T-helper 2 cell treated with Interferon-gamma antibody and Interleukin-4, amounts not matched to agents 5 μg/mL and 100 μg/mL, for 36 hours (primary cell): ENCODE results near the gene PRSS35.

ENCODE experiments used
- DNase-seq: peaks from one replicate; pipeline ENCODE4 v3.0.0; 2021; ENCODE audit warnings: low spot score
- H3K27ac Mint-ChIP-seq: one replicate; pipeline ENCODE4 v1.8.0; 2021; ENCODE audit warnings: mild to moderate bottlenecking, mixed read lengths
- H3K27me3 Mint-ChIP-seq: one replicate; pipeline ENCODE4 v1.8.0; 2021; ENCODE audit warnings: low read depth, mixed read lengths
- H3K36me3 Mint-ChIP-seq: one replicate; pipeline ENCODE4 v1.8.0; 2021; ENCODE audit warnings: low read depth, mixed read lengths
- H3K4me1 Mint-ChIP-seq: one replicate; pipeline ENCODE4 v1.8.0; 2021; ENCODE audit warnings: low read depth, mixed read lengths
- H3K4me3 Mint-ChIP-seq: one replicate; pipeline ENCODE4 v1.8.0; 2022; ENCODE audit warnings: mild to moderate bottlenecking, moderate library complexity, mixed read lengths
- H3K9me3 Mint-ChIP-seq: one replicate; pipeline ENCODE4 v1.8.0; 2021; ENCODE audit warnings: mixed read lengths

PRSS35 gene

GRCh38 chr6:83488861-83489260 lies 23.5 kb upstream of the PRSS35 start:
- DNase-seq, result no peak
- Mint-ChIP-seq H3K4me1 (no peaks in the 10 kb centered on the region), H3K9me3 (no peaks in the 10 kb centered on the region), H3K36me3 (no peaks in the 10 kb centered on the region), H3K27me3 (no peaks in the 10 kb centered on the region), H3K4me3 (no peak overlapping the region), H3K27ac (no peak overlapping the region)

- H3K4me3 Mint-ChIP-seq, result no peak overlapping the region
- H3K4me1 Mint-ChIP-seq, result no peaks in the 10 kb centered on the region
- no peaks in the 10 kb centered on the region for H3K9me3 Mint-ChIP-seq
- DNase-seq, result no peak
- no peak overlapping the region for H3K27ac Mint-ChIP-seq
- H3K27me3 Mint-ChIP-seq, result no peaks in the 10 kb centered on the region
- no peaks in the 10 kb centered on the region for H3K36me3 Mint-ChIP-seq
Observed at GRCh38 chr6:83490217-83490807, 22.0 kb upstream of the PRSS35 start.

- H3K4me1 Mint-ChIP-seq, result no peaks in the 10 kb centered on the region
- DNase-seq, result no peak
- H3K9me3 Mint-ChIP-seq, result no peaks in the 10 kb centered on the region
- no peaks in the 10 kb centered on the region for H3K27me3 Mint-ChIP-seq
- H3K27ac Mint-ChIP-seq, result no peak overlapping the region
- H3K36me3 Mint-ChIP-seq, result no peaks in the 10 kb centered on the region
- H3K4me3 Mint-ChIP-seq, result no peak overlapping the region
Observed at GRCh38 chr6:83505356-83505755, 7.0 kb upstream of the PRSS35 start.

GRCh38 chr6:83509441-83509840 lies 2.9 kb upstream of the PRSS35 start:
- no peaks in the 10 kb centered on the region for H3K36me3 Mint-ChIP-seq

GRCh38 chr6:83510791-83511190 lies 1.5 kb upstream of the PRSS35 start:
- no peak overlapping the region for H3K27ac Mint-ChIP-seq
- H3K9me3 Mint-ChIP-seq, result no peaks in the 10 kb centered on the region
- no peak overlapping the region for H3K4me3 Mint-ChIP-seq
- DNase-seq, result no peak
- no peaks in the 10 kb centered on the region for H3K36me3 Mint-ChIP-seq
- no peaks in the 10 kb centered on the region for H3K4me1 Mint-ChIP-seq
- H3K27me3 Mint-ChIP-seq, result peaks cover 34% of the 10 kb centered on the region

More at GRCh38 chr6:83509441-83509840, 2.9 kb upstream of the PRSS35 start:
- no peaks in the 10 kb centered on the region for H3K9me3 Mint-ChIP-seq
- no peak overlapping the region for H3K27ac Mint-ChIP-seq
- no peaks in the 10 kb centered on the region for H3K4me1 Mint-ChIP-seq
- no peak for DNase-seq
- H3K27me3 Mint-ChIP-seq, result peaks cover 31% of the 10 kb centered on the region
- H3K4me3 Mint-ChIP-seq, result no peak overlapping the region

GRCh38 chr6:83511266-83511665 lies 1.1 kb upstream of the PRSS35 start:
- no peaks in the 10 kb centered on the region for H3K4me1 Mint-ChIP-seq
- H3K27me3 Mint-ChIP-seq, result peaks cover 34% of the 10 kb centered on the region
- no peaks in the 10 kb centered on the region for H3K9me3 Mint-ChIP-seq
- H3K4me3 Mint-ChIP-seq, result no peak overlapping the region
- DNase-seq, result no peak
- H3K36me3 Mint-ChIP-seq, result no peaks in the 10 kb centered on the region
- no peak overlapping the region for H3K27ac Mint-ChIP-seq

- Mint-ChIP-seq H3K27ac (no peak overlapping the region), H3K9me3 (no peaks in the 10 kb centered on the region), H3K4me3 (no peak overlapping the region), H3K4me1 (no peaks in the 10 kb centered on the region), H3K27me3 (peaks cover 34% of the 10 kb centered on the region), H3K36me3 (no peaks in the 10 kb centered on the region)
- no peak for DNase-seq
Observed at GRCh38 chr6:83514466-83514865, 2.1 kb downstream of the PRSS35 start.

GRCh38 chr6:83514866-83515466 lies 2.6 kb downstream of the PRSS35 start:
- peaks cover 34% of the 10 kb centered on the region for H3K27me3 Mint-ChIP-seq
- no peak overlapping the region for H3K4me3 Mint-ChIP-seq
- H3K4me1 Mint-ChIP-seq, result no peaks in the 10 kb centered on the region
- H3K27ac Mint-ChIP-seq, result no peak overlapping the region
- no peaks in the 10 kb centered on the region for H3K9me3 Mint-ChIP-seq
- no peak for DNase-seq
- H3K36me3 Mint-ChIP-seq, result no peaks in the 10 kb centered on the region

- H3K9me3 Mint-ChIP-seq, result no peaks in the 10 kb centered on the region
- peaks cover 19% of the 10 kb centered on the region for H3K27me3 Mint-ChIP-seq
- no peaks in the 10 kb centered on the region for H3K4me1 Mint-ChIP-seq
- H3K4me3 Mint-ChIP-seq, result no peak overlapping the region
- no peak overlapping the region for H3K27ac Mint-ChIP-seq
- no peaks in the 10 kb centered on the region for H3K36me3 Mint-ChIP-seq
- DNase-seq, result no peak
Observed at GRCh38 chr6:83517500-83517899, 5.2 kb downstream of the PRSS35 start.

- Mint-ChIP-seq H3K4me3 (no peak overlapping the region), H3K27me3 (peaks cover 5% of the 10 kb centered on the region), H3K27ac (no peak overlapping the region), H3K36me3 (no peaks in the 10 kb centered on the region), H3K4me1 (no peaks in the 10 kb centered on the region), H3K9me3 (no peaks in the 10 kb centered on the region)
- no peak for DNase-seq
Observed at GRCh38 chr6:83518816-83519480, 6.6 kb downstream of the PRSS35 start.

- no peaks in the 10 kb centered on the region for H3K36me3 Mint-ChIP-seq
- H3K9me3 Mint-ChIP-seq, result no peaks in the 10 kb centered on the region
- no peaks in the 10 kb centered on the region for H3K27me3 Mint-ChIP-seq
- H3K4me1 Mint-ChIP-seq, result no peaks in the 10 kb centered on the region
- DNase-seq, result peak; percentile 14
- no peak overlapping the region for H3K27ac Mint-ChIP-seq
- H3K4me3 Mint-ChIP-seq, result no peak overlapping the region
Observed at GRCh38 chr6:83536034-83536646, 23.8 kb downstream of the PRSS35 start.

- Mint-ChIP-seq H3K27me3 (no peaks in the 10 kb centered on the region), H3K9me3 (no peaks in the 10 kb centered on the region), H3K4me3 (no peak overlapping the region), H3K4me1 (no peaks in the 10 kb centered on the region), H3K27ac (no peak overlapping the region), H3K36me3 (no peaks in the 10 kb centered on the region)
- DNase-seq, result no peak
Observed at GRCh38 chr6:83536647-83537589, 24.6 kb downstream of the PRSS35 start.

- no peaks in the 10 kb centered on the region for H3K4me1 Mint-ChIP-seq
- H3K9me3 Mint-ChIP-seq, result no peaks in the 10 kb centered on the region
- H3K27me3 Mint-ChIP-seq, result no peaks in the 10 kb centered on the region
- no peak overlapping the region for H3K4me3 Mint-ChIP-seq
- no peak overlapping the region for H3K27ac Mint-ChIP-seq
- DNase-seq, result no peak
- H3K36me3 Mint-ChIP-seq, result no peaks in the 10 kb centered on the region
Observed at GRCh38 chr6:83539678-83540077, 27.3 kb downstream of the PRSS35 start.
